Upper lobe of right lung (tissue), 1 donor: ENCODE results near the gene WASL. TPM values are rescaled to one million over a fixed set of nuclear protein-coding genes. Genes with fewer than 3 reads are reported as not detected.

Experiments
- ATAC-seq: fragments of 200-7000 bp; cut with Tn5 transposase; one replicate; pipeline ENCODE4 v1.9.1; 2020; ENCODE audit warnings: mild to moderate bottlenecking, moderate library complexity
- DNase-seq: peaks from one replicate; pipeline ENCODE4 v3.0.0-alpha.2; 2020
- H3K27ac ChIP-seq: fragments of 200-600 bp; one replicate; pipeline ENCODE4 v1.8.0; 2022
- H3K27me3 ChIP-seq: fragments of 200-600 bp; one replicate; pipeline ENCODE4 v1.8.0; 2022; ENCODE audit warnings: mild to moderate bottlenecking
- H3K36me3 ChIP-seq: fragments of 200-600 bp; one replicate; pipeline ENCODE4 v1.8.0; 2022
- H3K4me1 ChIP-seq: fragments of 200-600 bp; one replicate; pipeline ENCODE4 v1.8.0; 2022
- H3K4me3 ChIP-seq: fragments of 200-600 bp; one replicate; pipeline ENCODE4 v1.8.0; 2022; ENCODE audit warnings: mild to moderate bottlenecking
- H3K9me3 ChIP-seq: fragments of 200-600 bp; one replicate; pipeline ENCODE4 v1.8.0; 2022
- intact Hi-C: fragments of 100-400 bp; cut with DNase I; formaldehyde crosslinking; loops from one replicate; pipeline ENCODE4 v1.11.0; 2022
- total RNA-seq: library from RNA; stranded (reverse); fragmentation: NEBNext Ultra II Directional; extraction: Animal tissue kit (Norgen Biotek cat#: 25700); gene quantifications from one replicate; pipeline ENCODE4 v1.2.1, GENCODE V29; 2021
- TF ChIP-seq, protein P1 (sequence below): fragments of 200-600 bp; IDR thresholded peaks from one replicate; pipeline ENCODE4 v1.8.0; 2022; ENCODE audit warnings: antibody characterized with exemption
- donor health status: DM: no; HTN: yes; CAD: no; lungs with severe emphysema.

Gene WASL
- total RNA-seq, 1 donor from 2014 or later: 40.0 TPM

DNA sequence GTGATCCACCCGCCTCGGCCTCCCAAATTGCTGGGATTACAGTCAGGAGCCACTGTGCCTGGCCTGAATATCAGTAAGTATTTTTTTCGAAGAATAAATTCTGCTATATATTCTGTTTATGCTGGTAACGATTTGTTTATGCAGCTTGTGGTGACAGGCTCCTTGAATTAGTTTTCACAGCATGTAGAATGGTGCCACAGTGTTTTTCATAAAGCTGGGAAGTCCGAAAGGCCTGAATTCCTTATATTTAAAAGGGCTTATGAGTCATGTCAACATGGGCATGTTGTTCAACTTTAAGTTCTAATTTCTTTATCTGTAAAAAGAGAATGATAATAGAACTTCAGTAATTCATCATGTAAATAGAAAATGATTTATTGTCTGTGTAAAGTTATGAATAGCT, 42.2 kb upstream of the WASL start:
- H3K4me1 ChIP-seq: no peaks in the 10 kb centered on the region
- H3K27ac ChIP-seq: no peak overlapping the region
- TF ChIP-seq, protein P1, sequence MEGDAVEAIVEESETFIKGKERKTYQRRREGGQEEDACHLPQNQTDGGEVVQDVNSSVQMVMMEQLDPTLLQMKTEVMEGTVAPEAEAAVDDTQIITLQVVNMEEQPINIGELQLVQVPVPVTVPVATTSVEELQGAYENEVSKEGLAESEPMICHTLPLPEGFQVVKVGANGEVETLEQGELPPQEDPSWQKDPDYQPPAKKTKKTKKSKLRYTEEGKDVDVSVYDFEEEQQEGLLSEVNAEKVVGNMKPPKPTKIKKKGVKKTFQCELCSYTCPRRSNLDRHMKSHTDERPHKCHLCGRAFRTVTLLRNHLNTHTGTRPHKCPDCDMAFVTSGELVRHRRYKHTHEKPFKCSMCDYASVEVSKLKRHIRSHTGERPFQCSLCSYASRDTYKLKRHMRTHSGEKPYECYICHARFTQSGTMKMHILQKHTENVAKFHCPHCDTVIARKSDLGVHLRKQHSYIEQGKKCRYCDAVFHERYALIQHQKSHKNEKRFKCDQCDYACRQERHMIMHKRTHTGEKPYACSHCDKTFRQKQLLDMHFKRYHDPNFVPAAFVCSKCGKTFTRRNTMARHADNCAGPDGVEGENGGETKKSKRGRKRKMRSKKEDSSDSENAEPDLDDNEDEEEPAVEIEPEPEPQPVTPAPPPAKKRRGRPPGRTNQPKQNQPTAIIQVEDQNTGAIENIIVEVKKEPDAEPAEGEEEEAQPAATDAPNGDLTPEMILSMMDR: no peak
- DNase-seq: no peak
- intact Hi-C loops: no loop called here
- no peak overlapping the region for H3K4me3 ChIP-seq
- no peaks in the 10 kb centered on the region for H3K36me3 ChIP-seq
- ATAC-seq: no peak
- no peaks in the 10 kb centered on the region for H3K27me3 ChIP-seq
- H3K9me3 ChIP-seq: no peaks in the 10 kb centered on the region

GRCh38 chr7:123789817-123790216, 41.0 kb upstream of the WASL start:
- no peaks in the 10 kb centered on the region for H3K4me1 ChIP-seq
- DNase-seq (no peak), ATAC-seq (no peak)
- TF ChIP-seq, protein P1: no peak
- no peaks in the 10 kb centered on the region for H3K27me3 ChIP-seq
- no peaks in the 10 kb centered on the region for H3K9me3 ChIP-seq
- H3K27ac ChIP-seq: no peak overlapping the region
- no peak overlapping the region for H3K4me3 ChIP-seq
- intact Hi-C loops: no loop called here
- no peaks in the 10 kb centered on the region for H3K36me3 ChIP-seq

DNA sequence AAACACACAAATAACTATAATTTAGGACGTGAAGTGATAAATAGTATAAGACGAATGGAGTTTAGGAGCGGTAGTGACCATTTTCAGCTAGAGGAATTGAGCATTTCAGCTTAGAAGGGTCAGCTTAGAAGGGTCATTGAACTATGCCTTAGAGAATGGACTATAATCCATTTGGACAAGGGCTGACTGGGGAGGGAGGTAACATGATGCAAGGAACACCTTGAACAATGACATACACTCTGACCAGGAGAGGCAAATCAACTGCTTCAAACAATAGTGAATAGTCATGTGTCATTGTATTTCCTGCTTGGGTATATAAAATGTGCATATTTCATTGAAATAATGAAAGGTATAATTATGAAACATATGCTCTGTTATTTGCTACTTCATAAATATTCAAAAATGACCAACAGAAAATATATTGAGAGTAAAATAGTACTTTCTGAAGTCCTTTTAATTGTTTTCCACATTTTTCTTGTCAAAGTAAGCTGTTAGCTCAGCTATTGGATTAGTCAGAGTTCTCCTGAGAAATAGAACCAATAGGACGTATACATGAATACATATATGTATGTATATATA, 40.5 kb upstream of the WASL start:
- intact Hi-C loops: no loop called here
- no peak overlapping the region for H3K4me3 ChIP-seq
- H3K27me3 ChIP-seq: no peaks in the 10 kb centered on the region
- TF ChIP-seq, protein P1: no peak
- H3K36me3 ChIP-seq: no peaks in the 10 kb centered on the region
- H3K27ac ChIP-seq: no peak overlapping the region
- H3K9me3 ChIP-seq: no peaks in the 10 kb centered on the region
- DNase-seq (no peak), ATAC-seq (no peak)
- no peaks in the 10 kb centered on the region for H3K4me1 ChIP-seq

- intact Hi-C loops: no loop called here
- Histone ChIP-seq H3K27ac (no peak overlapping the region), H3K36me3 (no peaks in the 10 kb centered on the region), H3K9me3 (no peaks in the 10 kb centered on the region), H3K4me1 (no peaks in the 10 kb centered on the region), H3K4me3 (no peak overlapping the region), H3K27me3 (no peaks in the 10 kb centered on the region)
- TF ChIP-seq, protein P1: no peak
- ATAC-seq: no peak
- no peak for DNase-seq
These were observed 39.8 kb upstream of the WASL start for GRCh38 chr7:123788584-123788983.

GRCh38 chr7:123787220-123788007, 38.6 kb upstream of the WASL start:
- DNase-seq (no peak), ATAC-seq (peak; percentile 37)
- TF ChIP-seq, protein P1: no peak
- Histone ChIP-seq H3K9me3 (no peaks in the 10 kb centered on the region), H3K27me3 (no peaks in the 10 kb centered on the region), H3K4me1 (no peaks in the 10 kb centered on the region), H3K36me3 (no peaks in the 10 kb centered on the region), H3K4me3 (no peak overlapping the region), H3K27ac (no peak overlapping the region)
- intact Hi-C loops: no loop called here
